22Rv1 (cell line): Measurements from ENCODE around the gene DIMT1.

Source experiments
- H3K27ac ChIP-seq: fragments of 450-650 bp; 2 replicates; pipeline ENCODE4 v1.5.1; 2017
- CTCF ChIP-seq: fragments of 450-650 bp; IDR thresholded peaks from 2 replicates; pipeline ENCODE4 v1.5.1; 2017; ENCODE audit warnings: mild to moderate bottlenecking
- ZFX ChIP-seq: fragments of 450-650 bp; IDR thresholded peaks from 2 replicates; pipeline ENCODE4 v1.6.1; 2017; ENCODE audit warnings: antibody characterized with exemption, borderline replicate concordance

The DIMT1 gene

DNA sequence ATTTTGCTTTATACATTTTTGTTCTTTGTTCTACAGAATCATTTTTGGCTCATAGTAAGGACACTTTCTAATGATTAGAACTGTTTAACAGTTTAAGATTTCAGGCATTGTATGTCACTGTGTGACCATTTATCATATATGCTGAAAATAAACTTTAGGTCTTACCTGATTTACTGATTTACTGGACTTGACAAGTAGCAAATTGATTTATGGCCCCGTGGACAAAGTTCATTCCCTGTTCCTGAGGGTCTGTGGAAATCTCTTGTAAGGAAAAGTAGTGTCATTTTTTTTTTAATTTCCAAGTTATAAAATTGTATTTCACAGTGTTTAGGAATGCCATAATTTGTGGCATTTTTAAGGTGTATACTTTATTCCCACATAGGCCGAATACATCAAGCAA, 57.0 kb downstream of the DIMT1 start:
- TF ChIP-seq ZFX (no peak), CTCF (no peak)

GRCh38 chr5:62343428-62343827, 60.3 kb downstream of the DIMT1 start:
- TF ChIP-seq ZFX (no peak), CTCF (no peak)
- H3K27ac ChIP-seq: no peak overlapping the region

More for the DNA sequence above, 57.0 kb downstream of the DIMT1 start:
- H3K27ac ChIP-seq: no peak overlapping the region

DNA sequence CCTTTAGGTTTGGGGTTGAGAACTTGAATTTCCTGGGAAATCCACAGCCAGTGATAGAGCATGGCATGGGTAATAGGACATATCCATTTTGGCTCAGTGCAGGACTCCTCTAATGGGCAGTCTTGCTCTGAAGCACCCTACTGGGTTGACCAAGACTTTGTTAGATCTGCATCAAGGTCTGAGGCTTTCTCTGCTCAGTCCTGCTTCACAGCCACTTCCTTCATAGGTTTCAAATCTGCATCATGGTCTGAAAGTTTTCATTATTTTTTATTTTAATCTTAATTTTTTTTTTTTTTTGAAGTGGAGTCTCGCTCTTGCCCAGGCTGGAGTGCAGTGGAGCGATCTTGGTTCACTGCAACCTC, 61.2 kb downstream of the DIMT1 start:
- H3K27ac ChIP-seq: no peak overlapping the region
- TF ChIP-seq CTCF (no peak), ZFX (no peak)

DNA sequence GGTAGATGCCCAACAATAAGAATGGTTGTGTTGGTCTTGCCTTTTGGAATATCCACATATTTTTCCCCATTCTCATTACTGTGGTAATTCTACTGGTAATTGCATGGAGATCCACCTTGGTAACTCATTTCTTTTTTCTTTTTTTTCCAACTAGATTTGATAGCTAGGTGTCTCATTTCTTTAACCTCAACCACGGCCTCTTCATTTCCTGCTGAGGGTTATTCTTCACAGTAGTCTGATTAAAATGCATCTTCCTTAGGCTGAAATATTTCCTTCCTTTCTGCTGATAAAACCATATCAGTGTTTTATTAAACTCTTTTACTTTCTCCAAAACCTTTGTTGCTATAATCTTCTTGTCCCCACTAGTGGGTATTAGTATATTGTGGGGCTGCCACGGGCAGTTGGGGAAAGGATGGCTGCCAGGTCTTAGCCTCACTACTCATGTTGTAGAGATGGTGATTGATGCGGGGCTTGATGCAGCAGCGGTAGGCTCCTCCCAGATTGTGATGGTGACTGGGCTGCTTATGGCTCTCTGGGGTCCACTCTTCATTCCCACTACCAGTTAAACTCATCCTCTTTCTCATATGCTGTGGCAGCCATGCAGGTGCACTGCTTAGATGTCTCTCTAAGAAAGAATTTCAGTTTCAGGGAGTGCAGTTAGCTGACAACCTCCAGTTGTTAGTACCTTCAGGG, 61.8 kb downstream of the DIMT1 start:
- TF ChIP-seq ZFX (no peak), CTCF (no peak)
- H3K27ac ChIP-seq: no peak overlapping the region

DNA sequence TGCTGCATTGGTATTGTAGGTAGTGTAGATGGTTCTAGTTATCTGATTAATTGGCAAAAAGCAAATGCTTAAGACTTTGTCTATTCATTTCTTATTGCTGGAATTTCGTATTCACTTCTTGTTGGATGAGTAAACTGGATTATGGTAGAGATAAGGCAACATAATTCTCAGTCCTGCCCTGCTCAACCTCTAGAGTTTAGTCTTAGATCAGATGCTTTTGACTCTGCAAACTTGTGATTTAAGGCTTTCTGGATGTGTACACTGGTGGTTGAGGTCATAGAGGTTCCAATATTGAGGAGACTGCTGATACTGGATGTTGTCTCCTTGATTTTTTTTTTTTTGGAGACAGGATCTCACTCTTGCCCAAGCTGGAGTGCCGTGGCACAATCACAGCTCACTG, 62.7 kb downstream of the DIMT1 start:
- TF ChIP-seq ZFX: no peak
- TF ChIP-seq CTCF: no peak
- no peak overlapping the region for H3K27ac ChIP-seq

DNA sequence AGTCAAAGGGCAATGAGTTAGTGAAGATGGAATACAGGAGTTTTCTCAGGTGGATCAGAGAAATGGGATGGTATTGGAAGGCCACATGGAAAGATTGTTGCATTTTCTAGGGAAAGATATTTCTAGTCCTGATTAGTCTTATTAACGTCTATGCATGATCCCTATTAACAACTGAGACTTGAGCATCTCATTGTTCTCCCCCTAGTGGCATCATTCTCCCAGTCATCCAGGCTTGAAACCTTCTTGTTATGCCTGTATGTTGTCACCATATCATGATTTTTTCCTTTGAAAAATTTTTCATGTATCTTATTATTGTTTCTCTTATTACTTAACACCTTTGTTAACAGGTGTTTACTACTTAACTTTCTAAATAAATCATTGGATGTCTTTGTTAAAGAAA, 63.3 kb downstream of the DIMT1 start:
- H3K27ac ChIP-seq: no peak overlapping the region
- TF ChIP-seq CTCF (no peak), ZFX (no peak)
